CD1c-positive myeloid dendritic cell (primary cell): ENCODE data around the gene AKT3.
"Not testable (repeated sequence)": the region's sequence is repeated elsewhere in the genome, so short reads cannot be mapped to it uniquely, and the experiment has no call there.

Experiments
- DNase-seq: peaks from one replicate; pipeline ENCODE4 v3.0.0-alpha.2; 2016; ENCODE audit errors: extremely low spot score

Gene AKT3

GRCh38 chr1:243601720-243602119 lies 248.3 kb downstream of the AKT3 start:
- DNase-seq, result no peak

DNA sequence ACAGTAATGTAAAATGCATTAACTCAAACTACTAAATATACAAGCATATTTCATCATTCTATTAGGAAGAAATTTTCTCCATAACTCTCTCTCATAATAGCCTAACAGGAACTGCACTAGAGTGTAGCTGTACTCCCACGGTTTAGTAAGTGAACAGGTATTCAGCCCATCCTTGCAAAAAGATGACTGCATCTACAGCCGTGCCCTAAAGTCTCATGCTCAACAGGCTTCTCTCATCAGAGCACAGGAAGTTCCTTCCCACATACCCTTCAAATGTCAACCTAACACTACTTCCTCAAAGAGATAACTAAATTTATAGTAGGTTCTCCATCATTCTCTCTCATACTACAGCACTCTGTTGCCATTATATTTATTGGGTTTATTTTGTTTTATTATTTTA lies 251.6 kb downstream of the AKT3 start:
- DNase-seq, result peak; percentile 76

GRCh38 chr1:243597383-243597782 lies 252.7 kb downstream of the AKT3 start:
- DNase-seq, result no peak

GRCh38 chr1:243596431-243597062 lies 253.5 kb downstream of the AKT3 start:
- DNase-seq, result peak; percentile 88

DNA sequence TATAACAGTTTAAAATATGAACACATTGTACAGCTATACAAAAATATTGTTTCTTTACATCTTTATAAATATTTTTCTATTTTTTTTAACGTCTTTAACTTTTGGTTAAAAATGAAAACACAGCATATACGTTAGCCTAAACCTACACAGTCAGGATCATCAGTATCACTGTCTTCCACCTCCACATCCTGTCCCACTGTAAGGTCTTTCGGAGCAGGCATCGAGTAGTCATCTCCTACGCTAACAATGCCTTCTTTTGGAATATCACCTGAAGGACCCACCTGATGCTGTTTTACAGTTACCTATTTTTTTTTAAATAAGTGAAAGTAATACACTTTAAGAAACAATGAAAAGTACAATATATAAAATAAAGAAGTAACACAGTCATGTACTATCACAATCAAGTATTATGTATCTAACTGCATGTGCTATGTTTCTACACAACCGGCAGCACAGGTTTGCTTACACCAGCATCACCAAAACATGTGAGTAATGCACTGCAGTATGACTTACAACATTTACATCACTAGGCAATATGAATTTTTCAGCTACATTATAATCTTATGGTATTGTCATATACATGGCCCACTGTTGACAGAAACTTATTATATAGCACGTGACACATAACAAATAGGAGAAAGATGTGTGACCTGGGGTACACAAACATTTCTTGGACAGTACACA lies 254.4 kb downstream of the AKT3 start:
- DNase-seq, result peak; percentile 14

GRCh38 chr1:243594455-243594854 lies 255.6 kb downstream of the AKT3 start:
- no peak for DNase-seq

- DNase-seq, result not testable (repeated sequence)
Measured at GRCh38 chr1:243589286-243589685, 260.8 kb downstream of the AKT3 start.

GRCh38 chr1:243587823-243588560 lies 262.1 kb downstream of the AKT3 start:
- no peak for DNase-seq

DNA sequence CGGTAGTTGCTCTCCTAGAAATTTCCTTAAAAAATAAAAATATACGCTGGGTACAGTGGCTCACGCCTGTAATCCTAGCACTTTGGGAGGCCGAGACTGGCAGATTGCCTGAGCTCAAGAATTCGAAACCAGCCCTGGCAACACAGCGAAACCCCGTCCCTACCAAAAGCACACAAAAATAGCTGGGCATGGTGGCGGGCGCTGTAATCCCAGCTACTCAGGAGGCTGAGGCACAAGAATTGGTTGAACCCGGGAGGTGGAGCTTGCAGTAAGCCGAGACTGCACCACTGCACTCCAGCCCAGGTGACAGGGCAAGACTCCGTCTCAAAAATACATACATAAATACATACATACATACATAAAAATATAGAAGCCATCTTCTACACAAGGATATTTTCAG lies 262.8 kb downstream of the AKT3 start:
- no peak for DNase-seq

- no peak for DNase-seq
Measured at GRCh38 chr1:243585982-243586381, 264.1 kb downstream of the AKT3 start.

DNA sequence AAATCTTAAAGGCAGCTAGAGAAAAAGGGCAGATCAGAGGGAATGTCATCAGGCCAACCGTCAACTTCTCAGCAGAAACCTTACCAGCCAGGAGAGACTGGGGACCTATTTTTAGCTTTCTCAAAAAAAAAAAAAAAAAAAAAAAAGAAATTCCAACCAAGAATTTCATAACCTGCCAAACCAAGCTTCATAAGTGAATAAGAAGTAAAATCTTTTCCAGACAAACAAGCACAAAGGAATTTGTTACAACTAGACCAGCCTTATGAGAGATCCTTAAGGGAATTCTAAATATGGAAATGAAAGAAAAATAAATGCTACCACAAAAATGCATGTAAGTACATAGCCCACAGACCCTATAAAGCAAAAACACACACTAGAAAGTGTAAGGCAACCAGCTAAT lies 267.7 kb downstream of the AKT3 start:
- no peak for DNase-seq

DNA sequence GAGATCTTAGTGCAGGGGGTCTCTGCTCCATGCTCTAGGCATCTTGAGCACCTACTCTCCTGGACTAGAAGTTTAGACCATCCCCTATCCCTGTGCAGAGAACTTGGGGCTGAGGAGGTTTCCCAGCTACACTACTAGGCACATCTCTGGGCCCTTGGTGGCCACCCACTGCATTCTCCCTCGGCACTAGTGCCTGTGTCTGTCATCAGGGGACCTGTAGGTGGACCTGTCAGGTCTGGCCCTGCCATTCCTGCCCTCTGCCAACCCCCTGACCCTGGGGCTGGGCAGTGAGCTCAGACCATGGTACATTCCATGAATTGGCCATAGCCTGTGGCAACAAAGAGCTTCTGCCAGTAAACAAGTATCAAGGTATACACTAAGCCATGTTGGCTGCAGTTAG lies 269.1 kb downstream of the AKT3 start:
- DNase-seq, result no peak

DNA sequence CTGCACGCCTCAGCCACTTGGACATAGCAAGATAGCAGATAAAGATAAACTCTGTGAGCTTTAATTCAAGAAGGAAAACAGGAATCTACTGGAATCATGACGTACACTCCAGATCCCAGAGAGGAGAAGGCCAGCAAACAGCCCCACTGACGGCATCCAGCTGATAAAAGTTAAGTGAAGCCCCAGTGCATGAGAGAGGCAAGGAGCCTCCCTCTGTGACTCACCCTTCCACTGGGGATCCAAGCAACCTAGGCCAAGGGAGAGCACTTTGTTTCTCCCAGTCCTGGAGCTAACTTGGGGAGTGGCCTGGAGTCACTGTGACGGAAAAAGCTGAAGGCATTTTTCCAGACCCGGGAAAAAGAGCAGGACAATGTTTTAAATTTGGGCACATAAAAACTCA lies 270.0 kb downstream of the AKT3 start:
- DNase-seq, result no peak

DNA sequence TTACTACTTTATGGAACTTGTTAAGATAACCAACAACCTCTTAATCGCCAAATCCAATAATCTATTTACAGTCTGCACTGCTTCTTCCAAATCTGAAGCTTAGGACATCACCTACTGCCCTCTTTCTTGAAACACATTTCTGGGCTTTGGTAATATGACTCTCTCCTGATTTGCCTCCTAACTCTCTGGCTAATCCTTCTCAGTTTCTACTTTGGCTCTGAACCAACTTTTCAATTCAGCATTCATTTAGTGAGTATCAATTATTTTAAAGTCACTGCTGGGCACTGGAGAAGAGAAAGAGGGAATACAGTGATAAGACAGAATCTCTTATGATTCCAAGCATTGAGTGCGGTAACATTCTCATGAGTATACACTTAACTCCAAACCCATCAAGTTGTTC lies 275.0 kb downstream of the AKT3 start:
- DNase-seq, result no peak

DNA sequence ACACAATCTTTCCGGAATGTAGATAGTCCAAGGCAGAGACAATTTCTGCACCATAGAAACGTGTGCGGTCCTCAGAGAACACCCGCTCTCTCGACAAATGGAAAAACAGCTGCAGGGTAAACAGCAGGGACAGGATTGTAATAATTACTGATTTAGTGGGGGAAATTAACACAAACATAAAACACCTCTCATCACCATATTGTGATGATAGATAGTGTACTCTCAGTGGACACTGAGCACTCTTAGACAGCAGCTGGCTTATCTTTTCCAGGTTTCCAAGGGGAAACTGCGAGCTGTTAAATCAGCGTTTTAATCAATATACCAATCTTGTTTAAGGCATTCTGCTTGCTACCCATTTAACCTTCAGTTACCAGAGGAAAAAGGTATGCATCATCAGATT lies 277.1 kb downstream of the AKT3 start:
- DNase-seq, result no peak

DNA sequence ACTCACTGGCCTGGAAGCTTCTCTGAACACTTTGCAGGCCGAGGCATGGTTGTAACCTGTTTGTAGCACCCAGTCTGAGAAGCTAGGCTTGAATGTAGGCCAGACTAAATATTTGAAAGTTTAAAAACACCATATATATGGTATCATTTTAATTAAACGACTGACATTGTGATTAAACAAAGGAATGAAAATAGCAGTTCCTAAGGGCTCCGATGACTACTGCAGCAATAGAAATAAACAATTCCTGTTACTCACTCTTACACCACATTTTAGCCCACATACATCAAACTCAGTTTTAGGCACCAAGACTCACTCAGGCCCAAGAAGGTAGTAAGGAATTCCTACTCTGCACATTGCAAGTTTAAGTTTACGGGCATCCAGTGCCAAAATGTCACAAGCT lies 281.2 kb downstream of the AKT3 start:
- DNase-seq, result no peak

DNA sequence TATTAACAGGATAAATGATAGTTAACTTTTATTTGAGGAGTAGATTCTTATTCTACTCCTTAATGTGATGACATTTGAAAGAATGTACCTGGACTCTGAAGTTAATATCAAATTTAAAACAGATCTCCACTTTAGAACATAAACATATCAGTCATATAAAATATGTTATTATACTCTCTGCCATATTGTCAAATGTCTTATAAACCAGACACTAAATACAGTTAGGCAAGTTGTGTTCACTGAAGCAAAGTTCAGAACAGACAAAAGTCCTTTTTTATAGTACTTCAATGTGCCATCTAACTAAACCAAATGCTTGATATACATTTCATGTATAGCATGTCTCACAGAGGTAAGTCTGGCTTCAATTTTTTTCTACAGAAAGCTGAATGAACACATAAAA lies 285.2 kb downstream of the AKT3 start:
- DNase-seq, result no peak

DNA sequence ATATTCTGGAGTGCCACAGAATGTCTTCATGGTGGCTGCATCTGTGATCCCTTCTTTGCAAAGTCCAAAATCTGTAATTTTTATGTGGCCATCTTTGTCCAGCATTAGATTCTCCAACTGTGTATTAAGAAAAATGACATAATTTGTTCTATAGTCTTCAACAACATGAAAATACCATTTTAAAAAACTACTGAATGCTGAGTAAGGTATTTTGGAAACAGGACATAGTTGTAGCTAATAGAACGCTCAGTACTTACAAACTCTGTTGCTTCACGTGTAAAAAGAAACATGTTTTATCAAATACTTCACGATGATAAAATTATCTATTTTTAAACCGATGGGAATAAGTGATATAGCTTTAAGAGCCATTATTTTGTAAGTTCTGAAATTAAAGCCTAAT lies 286.3 kb downstream of the AKT3 start:
- DNase-seq, result no peak

- peak; percentile 4 for DNase-seq
Measured at GRCh38 chr1:243562473-243562872, 287.6 kb downstream of the AKT3 start.

GRCh38 chr1:243561588-243562319 lies 288.3 kb downstream of the AKT3 start:
- DNase-seq, result no peak

- no peak for DNase-seq
Measured at GRCh38 chr1:243559575-243560162, 290.4 kb downstream of the AKT3 start.

DNA sequence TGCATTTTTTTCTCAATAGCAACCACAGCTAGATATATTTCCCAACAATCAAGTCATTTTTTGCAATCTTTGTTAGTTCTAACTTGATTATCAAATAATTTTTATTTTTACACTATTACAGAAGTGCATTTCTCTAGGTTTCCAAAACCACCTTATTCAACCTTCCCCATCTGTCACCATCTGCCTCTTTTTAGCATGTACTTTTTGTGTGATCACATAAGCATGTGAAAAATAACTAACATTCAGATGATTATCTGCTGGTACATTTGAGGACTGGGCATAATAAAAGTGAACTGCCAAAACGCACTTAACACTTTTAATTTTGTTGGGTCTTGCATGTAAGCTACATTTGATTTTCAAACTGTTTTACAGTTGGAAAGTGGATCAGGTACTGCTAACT lies 291.5 kb downstream of the AKT3 start:
- no peak for DNase-seq
